CD4-positive, alpha-beta T cell treated with Interleukin-12 subunit alpha and Interleukin-12 subunit beta, for 1 hour (primary cell): ENCODE data around the gene PRR19.

Source experiments
- DNase-seq: peaks from one replicate; pipeline ENCODE4 v3.0.0-alpha.2; 2020

The PRR19 gene

GRCh38 chr19:42284591-42285341 lies 17.2 kb upstream of the PRR19 start:
- DNase-seq, result peak; percentile 33

- DNase-seq, result no peak
Observed at GRCh38 chr19:42285541-42285941, 16.4 kb upstream of the PRR19 start.

- no peak for DNase-seq
Observed at GRCh38 chr19:42285988-42286348, 16.0 kb upstream of the PRR19 start.

- DNase-seq, result no peak
Observed at GRCh38 chr19:42286349-42287016, 15.4 kb upstream of the PRR19 start.

GRCh38 chr19:42287017-42287826 lies 14.7 kb upstream of the PRR19 start:
- DNase-seq, result no peak

GRCh38 chr19:42287827-42288107 lies 14.2 kb upstream of the PRR19 start:
- DNase-seq, result no peak

- DNase-seq, result no peak
Observed at GRCh38 chr19:42288387-42288786, 13.5 kb upstream of the PRR19 start.

GRCh38 chr19:42288881-42289555 lies 12.9 kb upstream of the PRR19 start:
- DNase-seq, result no peak

GRCh38 chr19:42289556-42290041 lies 12.3 kb upstream of the PRR19 start:
- no peak for DNase-seq

GRCh38 chr19:42290136-42290522 lies 11.8 kb upstream of the PRR19 start:
- DNase-seq, result no peak

- DNase-seq, result peak; percentile 68
Observed at GRCh38 chr19:42290523-42291434, 11.2 kb upstream of the PRR19 start.

GRCh38 chr19:42291435-42291810 lies 10.5 kb upstream of the PRR19 start:
- no peak for DNase-seq

- no peak for DNase-seq
Observed at GRCh38 chr19:42292042-42292960, 9.6 kb upstream of the PRR19 start.

- no peak for DNase-seq
Observed at GRCh38 chr19:42292963-42293362, 9.0 kb upstream of the PRR19 start.

- no peak for DNase-seq
Observed at GRCh38 chr19:42293540-42293939, 8.4 kb upstream of the PRR19 start.

- no peak for DNase-seq
Observed at GRCh38 chr19:42293948-42294347, 8.0 kb upstream of the PRR19 start.

GRCh38 chr19:42294471-42295137 lies 7.3 kb upstream of the PRR19 start:
- DNase-seq, result no peak

- DNase-seq, result no peak
Observed at GRCh38 chr19:42295342-42295741, 6.6 kb upstream of the PRR19 start.

- peak; percentile 89 for DNase-seq
Observed at GRCh38 chr19:42295831-42296525, 6.0 kb upstream of the PRR19 start.

- DNase-seq, result no peak
Observed at GRCh38 chr19:42297039-42297438, 4.9 kb upstream of the PRR19 start.
